Activated CD8-positive, alpha-beta T cell treated with anti-CD3 and anti-CD28 coated beads, Interleukin-2, amount 10 ng/mL, durations not matched to agents 7 days and 5 days (primary cell): ENCODE measurements around the gene NTF3. TPM values are rescaled to one million over a fixed set of nuclear protein-coding genes. Genes with fewer than 3 reads are reported as not detected.

Experiments
- ATAC-seq: fragments of 150-1000 bp; cut with Tn5 transposase; one replicate; pipeline ENCODE4 v1.10.0; 2021; ENCODE audit warnings: moderate library complexity
- CTCF ChIA-PET: fragments of 350-600 bp; sonication (Branson Sonifier 250); formaldehyde crosslinking; loops from one replicate; lab custom pipeline; 2021; ENCODE audit warnings: antibody characterized with exemption; lab: Charles Lee
- POLR2A ChIA-PET: fragments of 350-600 bp; sonication (Branson Sonifier 250); formaldehyde crosslinking; loops from one replicate; lab custom pipeline; 2021; ENCODE audit warnings: antibody characterized with exemption; lab: Charles Lee
- DNase-seq: peaks from one replicate; pipeline ENCODE4 v3.0.0-alpha.2; 2020
- H3K27ac Mint-ChIP-seq: one replicate; pipeline ENCODE4 v1.8.0; 2021; ENCODE audit warnings: mild to moderate bottlenecking, mixed read lengths
- H3K27me3 Mint-ChIP-seq: one replicate; pipeline ENCODE4 v1.8.0; 2021; ENCODE audit warnings: low read depth, mixed read lengths
- H3K36me3 Mint-ChIP-seq: one replicate; pipeline ENCODE4 v1.8.0; 2021; ENCODE audit warnings: low read depth, mixed read lengths
- H3K4me1 Mint-ChIP-seq: one replicate; pipeline ENCODE4 v1.8.0; 2021; ENCODE audit warnings: low read depth, mixed read lengths
- H3K4me3 Mint-ChIP-seq: one replicate; pipeline ENCODE4 v1.8.0; 2021; ENCODE audit warnings: mild to moderate bottlenecking, mixed read lengths
- H3K9me3 Mint-ChIP-seq: one replicate; pipeline ENCODE4 v1.8.0; 2022; ENCODE audit warnings: mixed read lengths; ENCODE audit not compliant: insufficient read depth
- total RNA-seq, 2 experiments: library from RNA; stranded (reverse); gene quantifications; one replicate each; pipeline ENCODE4 v1.2.3, GENCODE V29; 2021

The NTF3 gene
- total RNA-seq, 2 experiments from 2014 or later = not detected

GRCh38 chr12:5484426-5484825, 52.5 kb downstream of the NTF3 start:
- DNase-seq (no peak), ATAC-seq (no peak)
- Mint-ChIP-seq H3K4me1 (no peaks in the 10 kb centered on the region), H3K36me3 (no peaks in the 10 kb centered on the region), H3K9me3 (no peaks in the 10 kb centered on the region), H3K27me3 (peaks cover 4% of the 10 kb centered on the region), H3K4me3 (no peak overlapping the region), H3K27ac (no peak overlapping the region)
- ChIA-PET CTCF (no interaction called here), POLR2A (no interaction called here)

GRCh38 chr12:5485454-5485853, 53.5 kb downstream of the NTF3 start:
- Mint-ChIP-seq H3K27me3 (peaks cover 4% of the 10 kb centered on the region), H3K9me3 (no peaks in the 10 kb centered on the region), H3K4me3 (no peak overlapping the region), H3K4me1 (no peaks in the 10 kb centered on the region), H3K36me3 (no peaks in the 10 kb centered on the region), H3K27ac (no peak overlapping the region)
- ATAC-seq (no peak), DNase-seq (no peak)
- ChIA-PET CTCF (no interaction called here), POLR2A (no interaction called here)

- POLR2A ChIA-PET = no interaction called here
- Mint-ChIP-seq H3K27ac (no peak overlapping the region), H3K36me3 (no peaks in the 10 kb centered on the region), H3K4me1 (no peaks in the 10 kb centered on the region), H3K9me3 (no peaks in the 10 kb centered on the region), H3K4me3 (no peak overlapping the region), H3K27me3 (peaks cover 4% of the 10 kb centered on the region)
- no peak for DNase-seq
- no peak for ATAC-seq
- CTCF ChIA-PET = no interaction called here
Observed at GRCh38 chr12:5487076-5487475, 55.2 kb downstream of the NTF3 start.

GRCh38 chr12:5487948-5488625, 56.2 kb downstream of the NTF3 start:
- ChIA-PET CTCF (no interaction called here), POLR2A (no interaction called here)
- H3K36me3 Mint-ChIP-seq = no peaks in the 10 kb centered on the region
- H3K27me3 Mint-ChIP-seq = peaks cover 4% of the 10 kb centered on the region
- no peaks in the 10 kb centered on the region for H3K4me1 Mint-ChIP-seq
- DNase-seq (no peak), ATAC-seq (no peak)
- no peaks in the 10 kb centered on the region for H3K9me3 Mint-ChIP-seq
- H3K4me3 Mint-ChIP-seq = no peak overlapping the region
- no peak overlapping the region for H3K27ac Mint-ChIP-seq

- H3K4me1 Mint-ChIP-seq = no peaks in the 10 kb centered on the region
- no peaks in the 10 kb centered on the region for H3K36me3 Mint-ChIP-seq
- H3K27ac Mint-ChIP-seq = no peak overlapping the region
- ChIA-PET POLR2A (no interaction called here), CTCF (no interaction called here)
- no peak for DNase-seq
- no peak overlapping the region for H3K4me3 Mint-ChIP-seq
- ATAC-seq = no peak
- H3K9me3 Mint-ChIP-seq = no peaks in the 10 kb centered on the region
- peaks cover 4% of the 10 kb centered on the region for H3K27me3 Mint-ChIP-seq
Observed at GRCh38 chr12:5488626-5488955, 56.7 kb downstream of the NTF3 start.

- ChIA-PET CTCF (no interaction called here), POLR2A (no interaction called here)
- Mint-ChIP-seq H3K4me1 (no peaks in the 10 kb centered on the region), H3K27ac (no peak overlapping the region), H3K27me3 (peaks cover 4% of the 10 kb centered on the region), H3K36me3 (no peaks in the 10 kb centered on the region), H3K4me3 (no peak overlapping the region), H3K9me3 (no peaks in the 10 kb centered on the region)
- DNase-seq (no peak), ATAC-seq (no peak)
Observed at GRCh38 chr12:5489017-5489416, 57.1 kb downstream of the NTF3 start.

- Mint-ChIP-seq H3K9me3 (no peaks in the 10 kb centered on the region), H3K4me1 (no peaks in the 10 kb centered on the region), H3K27me3 (peaks cover 4% of the 10 kb centered on the region), H3K4me3 (no peak overlapping the region), H3K36me3 (no peaks in the 10 kb centered on the region), H3K27ac (no peak overlapping the region)
- CTCF ChIA-PET = no interaction called here
- DNase-seq (no peak), ATAC-seq (no peak)
- POLR2A ChIA-PET = no interaction called here
Observed at GRCh38 chr12:5489760-5490406, 58.0 kb downstream of the NTF3 start.

DNA sequence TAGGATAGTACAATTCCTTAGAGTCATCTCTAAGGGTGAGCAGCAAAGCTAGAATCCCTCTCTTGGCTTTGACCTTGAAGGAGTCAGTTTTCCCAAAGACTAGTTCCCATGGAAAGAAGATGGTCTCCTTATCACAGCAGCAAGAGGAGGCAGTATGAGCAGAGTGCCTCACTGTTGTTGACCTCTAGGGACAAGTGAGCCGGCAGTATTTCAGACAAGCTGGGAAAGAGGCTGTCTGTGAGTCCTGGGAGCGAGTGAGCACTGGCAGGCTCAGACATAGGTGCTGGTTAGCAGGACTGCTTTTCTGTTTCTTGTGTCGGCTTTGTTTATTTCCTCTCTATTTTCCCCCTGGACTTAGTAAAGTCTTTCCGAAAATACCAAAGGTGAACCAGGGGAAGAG, 60.7 kb downstream of the NTF3 start:
- POLR2A ChIA-PET = no interaction called here
- CTCF ChIA-PET = no interaction called here
- no peaks in the 10 kb centered on the region for H3K9me3 Mint-ChIP-seq
- H3K27ac Mint-ChIP-seq = no peak overlapping the region
- no peaks in the 10 kb centered on the region for H3K4me1 Mint-ChIP-seq
- DNase-seq (no peak), ATAC-seq (no peak)
- H3K27me3 Mint-ChIP-seq = peaks cover 4% of the 10 kb centered on the region
- no peaks in the 10 kb centered on the region for H3K36me3 Mint-ChIP-seq
- H3K4me3 Mint-ChIP-seq = no peak overlapping the region

DNA sequence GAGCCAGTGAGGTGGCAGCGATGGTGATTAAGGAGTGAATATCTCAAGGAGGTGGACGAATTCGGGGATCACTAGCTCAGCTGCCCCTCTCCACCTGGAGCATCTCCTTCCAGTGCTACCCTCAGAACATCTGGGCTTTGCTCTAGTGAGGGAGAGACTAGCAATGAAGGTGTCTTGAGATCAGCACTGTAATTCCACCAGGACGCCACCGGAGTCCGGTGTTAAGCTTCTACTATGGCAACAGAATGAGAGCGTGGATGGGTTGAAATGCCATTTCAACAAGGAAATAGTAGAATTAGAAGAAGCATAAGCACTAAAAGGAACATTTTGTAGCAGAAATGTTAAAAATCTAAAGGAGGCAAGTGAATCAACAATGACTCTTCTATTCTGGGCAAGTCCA, 61.1 kb downstream of the NTF3 start:
- Mint-ChIP-seq H3K27ac (no peak overlapping the region), H3K36me3 (no peaks in the 10 kb centered on the region), H3K9me3 (no peaks in the 10 kb centered on the region), H3K27me3 (peaks cover 1% of the 10 kb centered on the region), H3K4me1 (no peaks in the 10 kb centered on the region), H3K4me3 (no peak overlapping the region)
- POLR2A ChIA-PET = no interaction called here
- DNase-seq (no peak), ATAC-seq (no peak)
- CTCF ChIA-PET = no interaction called here

- no peaks in the 10 kb centered on the region for H3K4me1 Mint-ChIP-seq
- CTCF ChIA-PET = no interaction called here
Observed at GRCh38 chr12:5494343-5494742, 62.4 kb downstream of the NTF3 start.

GRCh38 chr12:5497329-5498053, 65.6 kb downstream of the NTF3 start:
- no peak overlapping the region for H3K4me3 Mint-ChIP-seq
- H3K27ac Mint-ChIP-seq = no peak overlapping the region
- H3K4me1 Mint-ChIP-seq = no peaks in the 10 kb centered on the region
- ATAC-seq = no peak
- POLR2A ChIA-PET = no interaction called here
- H3K9me3 Mint-ChIP-seq = no peaks in the 10 kb centered on the region
- no peaks in the 10 kb centered on the region for H3K36me3 Mint-ChIP-seq
- H3K27me3 Mint-ChIP-seq = peaks cover 2% of the 10 kb centered on the region
- CTCF ChIA-PET = no interaction called here
- DNase-seq = no peak

More at GRCh38 chr12:5494343-5494742, 62.4 kb downstream of the NTF3 start:
- no peak overlapping the region for H3K27ac Mint-ChIP-seq
- H3K4me3 Mint-ChIP-seq = no peak overlapping the region
- H3K9me3 Mint-ChIP-seq = no peaks in the 10 kb centered on the region
- no peak for DNase-seq
- POLR2A ChIA-PET = no interaction called here
- H3K27me3 Mint-ChIP-seq = no peaks in the 10 kb centered on the region
- H3K36me3 Mint-ChIP-seq = no peaks in the 10 kb centered on the region
- no peak for ATAC-seq

DNA sequence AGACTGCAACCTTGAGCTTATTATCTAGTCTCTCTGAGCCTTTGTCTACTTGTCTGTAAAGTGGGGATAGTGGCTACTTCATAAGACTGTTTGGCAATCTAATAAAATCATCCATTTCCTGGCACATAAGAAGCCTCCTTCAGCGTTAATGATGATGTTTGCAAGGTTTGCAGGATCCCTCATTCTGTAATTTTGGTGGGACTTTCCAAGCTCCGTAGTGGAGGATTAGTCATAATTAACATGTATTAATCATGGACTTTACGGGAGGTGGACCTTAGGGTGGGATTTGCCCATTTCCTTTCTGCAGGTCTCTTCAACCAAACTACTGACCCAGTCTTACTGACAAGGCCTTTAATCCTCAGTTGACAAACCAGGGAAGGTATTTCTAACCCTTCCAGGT, 66.2 kb downstream of the NTF3 start:
- ChIA-PET CTCF (no interaction called here), POLR2A (no interaction called here)
- Mint-ChIP-seq H3K27me3 (peaks cover 5% of the 10 kb centered on the region), H3K36me3 (no peaks in the 10 kb centered on the region), H3K4me3 (no peak overlapping the region), H3K27ac (no peak overlapping the region), H3K9me3 (no peaks in the 10 kb centered on the region), H3K4me1 (no peaks in the 10 kb centered on the region)
- no peak for DNase-seq
- no peak for ATAC-seq
